Ramos (cell line): ENCODE measurements around the gene TAF1C.

Experiments used
- in situ Hi-C: fragments of 300-500 bp; cut with MboI; formaldehyde crosslinking; loops from one replicate; pipeline ENCODE4 v1.14.3; 2022; ENCODE audit warnings: low sequenced_read_pairs; ENCODE audit not compliant: unreplicated experiment

TAF1C gene

DNA sequence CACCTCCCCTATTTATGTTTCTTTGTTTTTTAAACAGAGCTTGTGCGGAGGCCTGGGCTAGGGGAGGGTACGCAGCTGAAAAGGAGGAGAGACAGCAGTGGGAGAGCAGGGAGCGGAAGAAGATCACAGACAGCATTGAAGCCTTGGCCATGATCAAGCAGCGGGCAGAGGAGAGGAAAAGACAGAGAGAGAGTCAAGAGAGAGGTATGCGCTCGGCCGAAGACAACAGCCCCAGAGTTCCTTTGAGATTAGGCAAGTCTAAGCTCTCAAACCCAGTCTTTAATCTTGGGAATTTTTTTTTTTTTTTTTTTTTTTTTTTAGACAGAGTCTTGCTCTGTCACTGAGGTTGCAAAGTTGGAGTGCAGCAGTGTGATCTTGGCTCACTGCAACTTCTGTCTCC, 21.1 kb downstream of the TAF1C start:
- in situ Hi-C loops, result no loop called here

DNA sequence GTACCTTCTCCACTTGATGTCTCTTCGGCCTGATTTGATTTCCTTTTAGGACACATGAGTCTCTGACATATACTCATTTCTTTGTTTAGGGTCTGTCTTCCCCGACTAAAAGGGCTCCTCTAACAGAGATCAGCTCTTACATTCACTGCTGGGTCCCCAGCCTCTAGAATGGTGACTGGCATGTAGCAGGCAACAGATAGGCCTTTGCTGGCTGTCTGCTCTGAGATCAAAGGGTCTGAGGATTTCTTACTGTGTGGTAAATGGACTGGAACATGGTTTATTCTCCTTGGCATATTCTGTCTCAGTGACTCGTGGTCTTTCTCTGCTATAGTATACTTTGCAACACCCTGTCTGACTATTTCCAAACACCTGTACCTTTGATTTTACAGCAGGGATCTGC, 25.1 kb downstream of the TAF1C start:
- in situ Hi-C loops, result no loop called here

DNA sequence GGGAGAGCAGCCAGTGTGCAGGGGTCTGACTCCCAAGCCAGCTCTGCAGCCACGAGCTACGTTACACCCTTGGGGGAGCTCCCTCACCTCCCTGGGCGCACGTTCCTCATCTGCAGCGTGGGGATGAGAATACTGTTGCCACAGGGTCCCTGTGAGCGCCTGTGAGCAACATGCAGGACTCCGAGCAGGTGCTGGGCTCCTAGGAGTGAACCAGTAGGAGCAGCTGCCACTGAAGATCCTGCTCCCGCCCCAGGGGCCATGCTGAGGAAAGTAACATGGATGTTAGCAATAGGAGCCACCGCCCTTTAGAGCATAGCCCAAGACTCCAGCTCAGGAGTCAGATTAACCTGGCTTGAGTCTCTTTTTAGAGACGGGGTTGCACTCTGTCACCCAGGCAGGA, 25.8 kb downstream of the TAF1C start:
- in situ Hi-C loops, result no loop called here

DNA sequence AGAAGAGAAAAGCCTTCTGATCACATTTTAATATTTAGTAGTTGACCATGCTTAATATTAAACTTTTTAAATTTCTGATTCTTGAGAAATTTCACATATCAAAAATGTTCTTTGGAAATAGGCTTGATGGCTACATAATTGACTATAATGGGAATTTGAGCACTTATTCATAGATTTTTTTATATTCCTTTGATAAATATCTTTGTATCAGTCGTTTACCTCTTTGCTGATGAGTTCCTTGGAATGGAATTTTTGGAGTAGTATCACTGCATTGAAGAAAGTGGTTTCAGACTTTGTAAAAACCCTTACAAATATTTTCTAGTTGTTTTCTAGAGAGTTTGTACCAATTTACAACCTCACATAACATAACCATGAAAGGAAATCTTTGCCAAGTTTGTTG, 27.1 kb downstream of the TAF1C start:
- in situ Hi-C loops, result no loop called here

DNA sequence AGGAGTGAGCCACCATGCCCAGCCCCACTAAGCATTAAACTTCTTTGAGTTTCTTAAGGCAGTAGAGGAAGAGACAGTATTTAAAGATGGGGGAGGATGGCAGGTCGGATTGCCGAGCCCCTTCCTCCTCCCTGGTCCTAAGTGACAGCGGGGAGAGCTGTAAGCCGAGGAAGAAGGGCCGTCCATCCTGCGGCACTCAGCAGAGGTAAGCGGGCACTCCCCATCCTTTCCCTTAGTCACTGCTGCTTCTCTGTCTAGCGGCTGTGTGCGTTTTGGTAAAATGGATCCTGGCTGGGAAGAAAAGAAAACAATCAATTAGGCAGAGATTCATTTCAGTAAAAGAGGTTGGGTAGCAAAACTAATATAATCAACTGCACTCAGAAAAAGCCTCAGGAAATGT, 27.9 kb downstream of the TAF1C start:
- in situ Hi-C loops, result no loop called here

DNA sequence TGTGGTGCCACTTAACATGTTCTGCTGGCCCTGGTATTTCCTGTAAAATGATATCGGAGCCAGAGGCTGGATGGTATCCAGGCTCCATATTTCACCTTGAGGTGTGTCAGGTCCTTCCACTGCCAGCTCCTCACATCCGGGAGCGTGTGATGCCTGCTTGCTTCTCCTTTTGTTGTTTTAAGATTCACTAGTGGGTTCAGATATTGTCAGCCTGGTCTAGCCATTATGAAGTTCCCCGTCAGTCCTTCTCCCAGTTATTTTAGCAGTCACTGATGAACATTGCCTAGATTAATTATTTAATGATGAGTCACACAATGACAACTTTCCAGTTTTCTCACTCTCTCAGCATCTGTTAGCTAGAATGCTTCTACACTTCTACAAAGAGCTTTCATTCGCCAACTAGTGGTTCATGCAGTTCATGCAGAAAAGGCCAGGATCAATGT, 30.5 kb downstream of the TAF1C start:
- in situ Hi-C loops, result no loop called here

DNA sequence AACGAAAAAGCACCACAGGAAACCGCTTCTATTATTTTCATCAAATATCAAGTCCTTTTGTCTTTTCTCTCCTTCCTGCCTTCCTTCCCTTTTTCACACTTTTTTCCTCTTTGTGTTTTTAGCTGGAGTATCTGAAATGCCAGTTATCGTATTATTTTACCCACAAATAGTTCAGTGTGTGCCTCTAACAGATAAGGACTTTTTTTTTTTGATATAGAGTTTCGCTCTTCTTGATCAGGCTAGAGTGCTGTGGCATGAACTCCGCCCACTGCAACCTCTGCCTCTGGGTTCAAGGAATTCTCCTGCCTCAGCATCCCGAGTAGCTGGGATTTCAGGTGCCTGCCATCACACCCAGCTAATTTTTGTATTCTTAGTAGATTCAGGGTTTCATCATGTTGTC, 31.1 kb downstream of the TAF1C start:
- in situ Hi-C loops, result no loop called here

DNA sequence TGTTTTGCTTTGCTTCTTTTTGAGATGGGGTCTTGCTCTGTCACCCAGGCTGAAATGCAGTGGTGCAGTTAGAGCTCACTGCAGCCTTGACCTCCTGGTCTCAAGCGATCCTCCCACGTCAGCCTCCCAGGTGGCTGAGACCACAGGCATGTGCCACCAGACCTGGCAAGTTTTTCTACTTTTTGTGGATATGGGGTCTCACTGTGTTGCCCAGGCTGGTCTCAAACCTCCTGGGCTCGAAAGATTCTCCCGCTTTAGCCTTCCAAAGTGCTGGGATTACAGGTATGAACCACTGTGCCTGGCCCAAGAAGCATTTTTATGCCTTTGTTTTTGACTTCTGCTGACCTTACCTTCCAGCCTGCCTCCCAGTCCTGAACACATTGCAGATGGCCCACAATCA, 31.6 kb downstream of the TAF1C start:
- in situ Hi-C loops, result no loop called here

DNA sequence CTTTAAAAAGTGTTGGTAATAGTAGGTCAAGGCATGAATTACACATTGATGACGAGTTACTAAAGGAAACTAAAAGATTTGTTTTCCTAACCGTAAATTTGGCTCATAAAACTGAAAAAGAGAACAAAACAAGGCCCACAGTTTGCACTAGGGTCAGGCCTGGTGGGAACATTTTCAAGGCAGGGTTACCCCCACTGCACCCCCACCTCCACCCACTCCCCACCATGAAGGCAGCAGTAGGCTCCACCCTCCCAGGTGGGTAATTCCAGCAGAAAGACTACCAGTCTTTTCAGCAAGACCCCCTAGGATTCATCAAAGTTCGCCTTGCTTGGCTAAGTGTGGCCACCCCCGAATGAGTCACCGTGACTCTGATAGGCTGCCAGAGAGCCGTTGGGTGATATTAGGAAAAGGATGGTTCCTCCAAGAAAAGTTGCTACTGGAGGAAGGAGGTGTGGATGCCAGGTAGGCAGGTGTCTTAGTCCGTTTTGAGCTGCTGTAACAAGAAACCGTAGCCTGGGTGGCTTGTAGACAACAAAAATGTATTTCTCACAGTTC, 33.1 kb downstream of the TAF1C start:
- in situ Hi-C loops, result no loop called here

DNA sequence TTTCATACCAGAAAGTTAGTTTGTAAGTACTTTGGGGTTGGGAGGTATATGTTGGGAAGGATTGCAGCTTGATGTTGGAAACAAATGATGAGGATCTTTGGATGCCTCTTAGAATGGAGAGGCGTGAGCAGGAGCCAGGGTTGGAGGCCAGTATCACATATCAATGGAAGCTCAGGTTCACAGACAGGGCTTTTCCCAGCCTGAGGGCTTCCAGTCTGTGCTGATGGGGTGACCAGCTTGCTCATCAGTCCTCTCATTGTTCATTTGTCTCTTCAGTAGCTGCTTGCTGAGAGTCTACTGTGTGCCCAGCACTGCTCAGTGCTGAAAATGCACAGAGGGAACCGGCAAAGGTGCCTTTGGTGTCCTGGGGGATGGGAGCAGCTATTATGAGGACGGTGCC, 35.9 kb downstream of the TAF1C start:
- in situ Hi-C loops, result no loop called here

DNA sequence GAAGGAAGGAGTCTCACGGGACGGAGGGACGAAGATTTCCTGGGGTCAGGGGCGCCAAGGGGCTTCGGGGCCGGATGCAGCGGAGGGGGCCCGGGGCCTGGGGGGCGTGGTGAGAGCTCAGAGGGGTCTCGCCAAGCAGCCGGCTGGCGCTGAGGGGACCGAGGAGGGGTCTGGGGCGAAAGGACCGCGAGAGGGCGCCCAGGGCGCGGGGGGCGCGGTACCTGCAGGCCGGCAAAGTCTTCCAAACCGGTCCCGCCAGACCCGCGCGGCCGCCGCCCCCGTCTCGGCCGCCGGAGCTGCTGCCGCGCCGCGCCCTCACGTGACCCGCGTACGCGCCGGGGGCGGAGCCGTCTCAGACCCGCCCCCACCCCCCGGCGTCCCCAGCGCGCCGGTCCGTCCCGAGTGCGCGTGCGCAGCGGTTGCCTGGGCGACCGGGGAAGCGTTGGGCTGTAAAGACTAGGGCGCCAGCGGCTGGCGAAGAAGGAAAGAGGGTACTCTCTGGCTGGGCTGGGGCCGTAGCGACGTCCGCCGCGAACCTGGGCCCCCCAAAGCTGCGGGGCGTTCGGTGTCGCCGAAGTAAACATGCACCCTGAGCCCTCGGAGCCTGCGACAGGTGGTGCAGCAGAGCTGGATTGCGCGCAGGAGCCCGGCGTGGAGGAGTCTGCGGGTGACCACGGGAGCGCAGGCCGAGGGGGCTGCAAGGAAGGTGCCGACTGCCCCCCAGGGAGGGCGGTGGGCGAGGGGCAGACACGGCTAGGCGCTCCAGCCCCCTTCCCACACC, 41.8 kb downstream of the TAF1C start, which contains the start of the genes DNAAF1 and HSDL1:
Gene DNAAF1 (plus strand): TSS at position 450 of the 781 bp plus-strand sequence. CDS start 133 bp downstream, at position 583.
Gene HSDL1 (minus strand): TSS at position 319 of the 781 bp plus-strand sequence. CDS start 13,856 bp downstream, outside the sequence.
- in situ Hi-C loops, result no loop called here

DNA sequence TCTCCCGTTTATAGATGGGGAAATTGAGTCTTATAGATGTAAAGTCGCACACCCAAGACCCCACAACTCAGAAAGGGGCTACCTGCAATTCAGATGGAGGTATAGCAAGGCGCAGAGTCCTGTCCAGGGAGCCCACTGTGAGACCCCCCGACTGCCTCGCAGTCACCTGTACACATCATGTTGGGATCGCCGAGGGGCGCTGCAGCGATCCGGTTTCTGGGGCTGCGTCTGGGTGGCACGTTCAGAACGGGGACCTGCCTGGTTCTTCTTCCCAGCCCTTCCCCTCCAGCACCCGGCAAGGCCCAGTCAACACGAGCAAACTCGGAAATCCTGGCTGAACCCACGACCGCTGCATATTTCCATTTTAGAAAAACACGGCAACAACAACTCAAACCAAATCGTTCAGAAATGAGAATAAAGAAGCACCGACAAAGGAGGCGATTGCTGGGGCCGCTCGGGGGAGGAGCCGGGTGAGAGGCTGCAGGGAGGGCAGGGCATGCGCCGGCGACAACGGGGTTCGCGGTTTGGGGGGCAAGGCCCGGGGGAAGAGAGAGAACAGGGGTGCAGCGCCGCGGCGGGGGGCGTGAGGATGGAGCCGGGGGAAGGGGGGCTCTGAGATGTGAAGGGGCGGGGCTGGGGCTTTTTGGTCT, 42.5 kb downstream of the TAF1C start:
- in situ Hi-C loops, result no loop called here

DNA sequence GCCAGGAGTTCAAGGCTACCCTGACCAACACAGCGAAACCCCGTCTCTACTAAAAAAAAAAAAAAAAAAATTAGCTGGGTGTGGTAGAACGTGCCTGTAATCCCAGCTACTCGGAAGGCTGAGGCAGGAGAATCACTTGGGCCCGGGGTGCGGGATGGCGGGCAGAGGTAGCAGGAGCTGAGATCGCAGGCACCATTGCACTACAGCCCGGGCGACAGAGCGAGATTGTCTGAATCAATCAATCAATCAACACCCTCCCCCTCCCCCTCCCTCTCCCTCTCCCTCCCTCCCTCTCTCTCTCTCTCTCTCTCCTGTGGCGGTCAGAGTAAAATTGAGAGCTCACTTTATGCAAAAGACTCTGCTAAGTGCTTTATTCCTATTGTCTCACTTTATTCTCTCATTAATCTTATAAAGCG, 43.1 kb downstream of the TAF1C start:
- in situ Hi-C loops, result no loop called here

DNA sequence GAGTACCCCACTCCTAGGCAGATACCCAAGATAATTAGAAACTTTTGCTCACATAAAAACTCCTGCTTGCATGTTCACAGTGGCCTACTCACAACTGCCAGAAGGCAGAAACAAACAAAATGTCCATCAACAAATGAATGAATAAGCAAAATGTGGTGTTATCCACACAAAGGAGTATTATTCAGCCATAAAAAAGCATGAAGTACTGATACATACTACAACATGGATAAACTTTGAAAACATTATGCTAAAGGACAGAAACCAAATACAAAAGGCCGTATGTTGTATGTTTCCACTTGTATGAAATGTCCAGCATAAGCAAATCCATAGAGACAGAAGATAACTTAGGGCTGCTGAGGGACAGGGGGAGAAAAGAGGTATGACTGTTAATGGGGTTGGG, 43.8 kb downstream of the TAF1C start:
- in situ Hi-C loops, result no loop called here

DNA sequence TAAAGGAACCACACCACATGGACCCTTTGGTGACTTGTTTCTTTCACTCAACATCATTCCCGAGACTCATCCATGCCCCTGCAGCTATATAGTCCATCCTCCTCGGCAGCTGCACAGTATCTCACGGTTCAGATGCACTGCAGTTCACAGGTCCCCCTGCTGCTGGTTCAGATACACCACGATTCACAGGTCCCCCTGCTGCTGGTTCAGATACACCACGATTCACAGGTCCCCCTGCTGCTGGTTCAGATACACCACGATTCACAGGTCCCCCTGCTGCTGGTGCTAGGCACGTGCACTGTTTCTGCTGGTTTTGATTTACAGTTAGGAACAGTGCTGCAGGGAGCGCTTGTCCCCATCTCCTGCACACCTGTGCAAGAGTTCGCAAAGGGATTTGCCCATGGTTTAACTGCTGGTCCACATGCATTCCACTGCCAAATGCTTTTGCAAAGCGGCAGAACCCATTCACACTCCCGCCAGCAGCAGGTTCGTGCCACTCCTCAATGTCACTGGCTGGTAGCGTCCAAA, 45.6 kb downstream of the TAF1C start:
- in situ Hi-C loops, result no loop called here

DNA sequence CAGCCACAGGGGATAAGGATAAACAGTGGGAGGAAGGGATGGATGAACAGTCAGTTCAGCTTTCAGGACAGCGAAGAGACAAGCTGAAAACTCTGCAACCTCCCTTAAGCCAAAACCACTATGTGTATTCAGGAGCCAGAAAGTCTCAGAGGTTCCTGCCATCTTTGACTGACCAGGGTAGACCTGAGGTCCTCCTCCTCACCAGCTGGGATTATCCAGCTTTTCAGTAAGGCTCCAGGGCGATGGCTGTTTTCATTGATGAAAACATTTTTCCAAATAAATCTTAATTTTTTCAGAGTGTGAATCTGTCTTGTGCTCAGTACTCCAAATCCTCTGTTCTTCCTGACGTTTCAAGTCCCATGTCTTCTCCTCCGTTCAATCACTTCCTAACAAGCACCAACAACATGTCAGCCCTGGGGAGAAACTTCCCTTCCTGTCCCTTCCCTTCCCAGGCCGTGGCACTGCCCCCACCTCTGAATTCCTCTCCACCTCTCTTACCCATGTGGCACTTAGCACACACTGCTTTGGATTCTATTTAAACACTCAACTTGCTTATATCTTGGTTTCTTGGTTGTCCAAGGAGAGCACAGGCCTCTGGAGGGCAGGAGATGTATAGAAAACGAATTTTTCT, 47.1 kb downstream of the TAF1C start:
- in situ Hi-C loops, result no loop called here

DNA sequence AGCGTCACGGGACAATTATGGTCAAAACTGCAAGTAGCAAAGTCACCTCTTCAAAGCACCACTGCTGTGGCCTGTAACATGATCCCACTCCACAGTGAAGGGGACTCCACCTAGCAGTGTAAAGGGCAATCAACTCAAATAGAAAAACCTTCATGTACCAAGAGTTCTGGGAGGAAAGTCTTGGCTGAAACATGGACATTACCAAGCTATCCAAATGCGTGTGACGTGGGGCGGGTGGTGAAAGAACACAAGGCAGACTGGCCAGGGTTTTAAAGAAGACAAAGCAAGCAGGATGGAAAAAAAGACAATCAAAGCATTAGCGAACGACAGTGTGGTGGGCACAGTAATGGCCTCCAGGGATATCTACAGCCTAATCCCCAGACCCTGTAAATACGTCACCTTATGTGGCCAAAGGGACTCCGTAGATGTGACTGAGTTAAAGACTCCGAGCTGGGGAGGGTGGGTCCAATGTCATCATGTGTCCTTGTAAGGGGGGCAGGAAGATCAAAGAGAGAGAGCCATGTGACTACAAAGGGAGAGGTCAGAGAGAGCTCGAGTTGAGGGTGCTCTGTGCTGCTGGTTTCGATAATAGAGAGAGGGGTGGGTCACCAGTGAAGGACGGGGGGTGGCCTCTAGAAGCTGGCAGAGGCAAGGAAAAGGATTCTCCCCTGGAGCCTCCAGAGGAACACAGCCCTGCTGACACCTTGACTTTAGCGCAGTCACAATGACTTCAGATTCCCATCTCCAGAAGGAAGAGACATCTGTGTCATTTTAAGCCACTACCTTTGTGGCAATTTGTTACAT, 47.8 kb downstream of the TAF1C start:
- in situ Hi-C loops, result no loop called here

DNA sequence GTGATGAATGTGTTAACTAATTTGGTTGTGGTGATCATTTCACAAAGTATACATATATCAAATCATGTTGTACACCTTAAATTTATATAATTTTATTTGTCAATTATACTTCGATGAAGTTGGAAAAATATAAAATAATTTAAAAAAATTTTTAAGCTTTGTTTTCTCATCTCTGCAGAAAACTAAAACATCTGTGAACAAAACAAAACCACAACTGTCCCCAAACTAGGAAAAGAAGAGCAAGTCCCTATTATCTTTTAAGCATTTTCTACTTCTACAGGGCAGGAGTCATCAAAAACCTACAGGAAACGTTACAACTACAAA, 48.4 kb downstream of the TAF1C start:
- in situ Hi-C loops, result no loop called here

DNA sequence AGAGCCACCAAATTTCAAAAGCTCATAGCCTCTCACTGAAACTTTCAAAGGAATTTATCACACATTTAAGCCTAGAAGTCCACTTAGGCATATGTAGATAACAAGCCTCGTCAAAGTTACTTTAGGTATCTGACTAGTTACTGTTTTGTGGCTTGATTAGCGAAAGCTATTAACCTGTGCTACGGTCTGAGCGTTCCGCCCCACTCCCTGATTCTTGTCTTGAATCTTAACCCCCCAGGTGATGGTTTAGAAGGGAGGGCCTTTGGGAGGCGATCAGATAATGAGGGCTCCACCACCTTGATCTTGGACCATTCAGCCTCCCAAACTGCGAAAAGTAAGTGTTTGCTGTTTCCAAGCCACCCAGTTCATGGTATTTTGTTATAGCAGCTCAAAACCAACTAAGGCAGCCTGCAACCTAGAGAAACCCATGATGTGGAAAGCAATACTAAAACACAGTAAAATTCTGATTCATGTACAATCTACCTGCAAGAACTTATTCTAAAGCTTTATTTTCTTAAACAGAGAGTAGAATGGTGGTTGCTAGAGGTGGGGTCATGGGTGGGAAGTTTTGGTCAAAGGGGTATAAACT, 49.0 kb downstream of the TAF1C start:
- in situ Hi-C loops, result no loop called here

DNA sequence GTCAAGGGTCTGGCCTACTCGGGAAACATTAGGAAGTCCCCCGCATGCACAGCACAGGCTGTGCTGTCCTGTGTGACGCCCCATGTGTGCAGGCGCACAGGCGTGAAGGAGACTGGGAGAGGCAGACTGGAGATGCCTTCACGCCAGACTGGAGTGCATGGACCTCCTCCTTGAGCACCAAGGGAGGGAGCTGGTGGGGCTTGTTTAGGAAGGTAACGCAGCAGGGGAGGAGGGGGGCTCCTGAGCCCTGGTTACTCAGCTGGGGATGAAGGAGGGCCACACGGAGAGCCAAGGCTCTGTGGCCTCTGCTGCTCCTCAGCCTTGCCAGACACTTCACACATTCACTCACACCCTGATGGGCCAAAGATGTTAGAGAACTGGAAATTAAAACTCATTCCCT, 49.6 kb downstream of the TAF1C start:
- in situ Hi-C loops, result no loop called here
